Tibial nerve (tissue), 3 donors: ENCODE measurements around the gene NADK.
"Not testable (repeated sequence)": the region's sequence is repeated elsewhere in the genome, so short reads cannot be mapped to it uniquely, and the experiment has no call there.

ENCODE experiments used
- CTCF ChIP-seq, 5 experiments: fragments of 200-600 bp in 3 of 5; fragments of 450-650 bp in 2 of 5; sonication (generic) in 3 of 5; IDR thresholded peaks; one replicate each; pipeline ENCODE4 v1.5.1; 2016 to 2019; ENCODE audit warnings: antibody characterized with exemption in 5 of 5, mild to moderate bottlenecking in 3 of 5, moderate library complexity in 2 of 5
- POLR2A ChIP-seq, 2 donors: fragments of 450-650 bp; IDR thresholded peaks; one replicate each; pipeline ENCODE4 v1.6.1; 2017; ENCODE audit warnings: antibody characterized with exemption in 2 of 2, mild to moderate bottlenecking in 2 of 2, moderate library complexity in 2 of 2

- not testable (repeated sequence) for TF ChIP-seq CTCF, POLR2A (IDR thresholded peaks at IDR 0.05)
Measured at GRCh38 chr1:1715109-1715883, 63.0 kb downstream of the NADK start.
